ENCODE results near the gene SLC6A8.

The SLC6A8 gene

GRCh38 chrX:153700376-153700945 lies 12.7 kb downstream of the SLC6A8 start:
- no peak for DNase-seq
- Histone ChIP-seq H3K27me3 (replicated peaks) (no peaks in the 10 kb centered on the region), H3K36me3 (replicated peaks) (no peaks in the 10 kb centered on the region), H3K27ac (no peak overlapping the region), H3K4me3 (ENCODE audit: low read depth, low read length) (no peak overlapping the region)
- in situ Hi-C loops (cut with HindIII; ENCODE audit: low pct_ligation_motif_present, low sequenced_read_pairs): no loop called here
- TF ChIP-seq CTCF (IDR thresholded peaks at IDR 0.05; ENCODE audit: low read depth, low read length, missing control alignments): no peak

GRCh38 chrX:153700967-153701366 lies 13.2 kb downstream of the SLC6A8 start:
- no peak for DNase-seq
- no peaks in the 10 kb centered on the region for H3K36me3 ChIP-seq (replicated peaks)
- no peak overlapping the region for H3K4me3 ChIP-seq (ENCODE audit: low read depth, low read length)
- no peaks in the 10 kb centered on the region for H3K27me3 ChIP-seq (replicated peaks)
- in situ Hi-C loops (cut with HindIII; ENCODE audit: low pct_ligation_motif_present, low sequenced_read_pairs): no loop called here
- H3K27ac ChIP-seq: no peak overlapping the region
- TF ChIP-seq CTCF (IDR thresholded peaks at IDR 0.05; ENCODE audit: low read depth, low read length, missing control alignments): no peak

- DNase-seq: no peak
- H3K4me3 ChIP-seq (ENCODE audit: low read depth, low read length): no peak overlapping the region
- in situ Hi-C loops (cut with HindIII; ENCODE audit: low pct_ligation_motif_present, low sequenced_read_pairs): no loop called here
- TF ChIP-seq CTCF (IDR thresholded peaks at IDR 0.05; ENCODE audit: low read depth, low read length, missing control alignments): no peak
- no peaks in the 10 kb centered on the region for H3K27me3 ChIP-seq (replicated peaks)
- no peak overlapping the region for H3K27ac ChIP-seq
- H3K36me3 ChIP-seq (replicated peaks): no peaks in the 10 kb centered on the region
Observed at GRCh38 chrX:153701706-153702105, 14.0 kb downstream of the SLC6A8 start.

- no peaks in the 10 kb centered on the region for H3K27me3 ChIP-seq (replicated peaks)
- H3K36me3 ChIP-seq (replicated peaks): no peaks in the 10 kb centered on the region
- no peak for TF ChIP-seq CTCF (IDR thresholded peaks at IDR 0.05; ENCODE audit: low read depth, low read length, missing control alignments)
- in situ Hi-C loops (cut with HindIII; ENCODE audit: low pct_ligation_motif_present, low sequenced_read_pairs): no loop called here
- H3K27ac ChIP-seq: no peak overlapping the region
- no peak overlapping the region for H3K4me3 ChIP-seq (ENCODE audit: low read depth, low read length)
- no peak for DNase-seq
Observed at GRCh38 chrX:153702336-153703035, 14.8 kb downstream of the SLC6A8 start.

- Histone ChIP-seq H3K27ac (no peak overlapping the region), H3K36me3 (replicated peaks) (no peaks in the 10 kb centered on the region), H3K4me3 (ENCODE audit: low read depth, low read length) (no peak overlapping the region), H3K27me3 (replicated peaks) (no peaks in the 10 kb centered on the region)
- TF ChIP-seq CTCF (IDR thresholded peaks at IDR 0.05; ENCODE audit: low read depth, low read length, missing control alignments): no peak
- no peak for DNase-seq
- in situ Hi-C loops (cut with HindIII; ENCODE audit: low pct_ligation_motif_present, low sequenced_read_pairs): no loop called here
Observed at GRCh38 chrX:153703036-153703370, 15.3 kb downstream of the SLC6A8 start.
